Stimulated activated CD8-positive, alpha-beta memory T cell treated with anti-CD3 and anti-CD28 coated beads, Interleukin-12 subunit alpha, Interleukin-12 subunit beta, amount 100 ng/mL, for 1 hour (primary cell): ENCODE data around the gene ARHGAP45.
A peak's percentile ranks its signal among the peaks of the same experiment; 100 is the strongest.

Experiments used
- DNase-seq: peaks from one replicate; pipeline ENCODE4 v3.0.0-alpha.2; 2020; ENCODE audit warnings: low read depth

Gene ARHGAP45

DNA sequence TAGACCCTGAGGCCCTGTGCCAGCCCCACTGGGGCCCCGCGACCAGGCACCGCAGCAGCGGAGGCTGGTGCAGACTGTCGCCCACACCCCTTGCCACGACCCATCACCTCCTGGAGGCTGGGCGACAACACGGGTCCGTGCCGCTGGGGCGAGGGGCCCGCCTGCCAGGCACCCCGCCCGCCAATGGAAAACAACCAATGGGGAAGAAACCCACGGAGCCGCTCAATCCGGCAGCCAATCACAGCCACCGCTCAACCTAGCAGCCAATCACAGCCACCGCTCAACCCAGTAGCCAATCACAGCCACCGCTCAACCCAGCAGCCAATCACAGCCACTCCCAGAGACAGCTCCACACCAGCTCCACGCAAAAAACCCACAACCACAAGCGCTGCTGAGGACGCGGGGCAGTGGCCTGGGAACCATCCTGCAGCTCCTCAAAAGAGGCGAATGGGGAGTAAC, 66.5 kb downstream of the ARHGAP45 start:
- peak; percentile 42 for DNase-seq

DNA sequence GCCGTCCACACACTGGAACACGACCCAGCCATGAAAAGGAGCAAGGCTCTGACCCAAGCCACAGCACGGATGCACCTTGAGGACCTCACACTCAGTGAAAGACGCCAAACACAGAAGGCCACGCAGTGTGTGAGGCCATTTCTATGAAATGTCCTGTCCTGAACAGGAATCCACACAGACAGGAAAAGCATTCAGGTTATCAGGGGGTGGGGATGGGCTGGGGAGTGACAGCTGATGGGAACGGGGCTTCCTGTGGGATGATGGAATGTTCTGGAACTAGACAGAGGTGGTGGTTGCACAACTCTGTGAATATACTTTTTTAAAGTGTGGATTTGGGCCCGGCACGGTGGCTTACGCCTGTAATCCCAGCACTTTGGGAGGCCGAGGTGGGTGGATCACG, 67.5 kb downstream of the ARHGAP45 start:
- no peak for DNase-seq

DNA sequence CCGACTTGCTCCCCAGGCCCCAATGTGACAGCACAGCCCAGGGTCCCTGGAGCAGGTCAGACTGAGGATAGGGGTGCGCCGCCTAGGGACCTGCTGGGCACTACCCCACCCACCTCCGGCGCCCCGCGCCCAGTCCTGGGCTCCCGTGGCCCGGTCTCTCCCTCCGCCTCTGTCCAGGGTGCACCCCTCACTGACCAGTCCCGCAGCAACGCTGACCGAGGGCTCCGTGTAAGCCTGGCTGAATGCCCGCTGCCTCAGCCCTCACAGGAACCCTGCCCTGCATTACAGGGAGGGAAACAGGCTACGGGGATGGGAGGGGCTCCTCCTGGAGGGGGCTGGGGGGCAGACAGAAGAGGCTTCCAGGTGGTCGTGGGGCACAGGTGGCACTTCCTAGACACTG, 68.5 kb downstream of the ARHGAP45 start:
- DNase-seq: no peak

DNA sequence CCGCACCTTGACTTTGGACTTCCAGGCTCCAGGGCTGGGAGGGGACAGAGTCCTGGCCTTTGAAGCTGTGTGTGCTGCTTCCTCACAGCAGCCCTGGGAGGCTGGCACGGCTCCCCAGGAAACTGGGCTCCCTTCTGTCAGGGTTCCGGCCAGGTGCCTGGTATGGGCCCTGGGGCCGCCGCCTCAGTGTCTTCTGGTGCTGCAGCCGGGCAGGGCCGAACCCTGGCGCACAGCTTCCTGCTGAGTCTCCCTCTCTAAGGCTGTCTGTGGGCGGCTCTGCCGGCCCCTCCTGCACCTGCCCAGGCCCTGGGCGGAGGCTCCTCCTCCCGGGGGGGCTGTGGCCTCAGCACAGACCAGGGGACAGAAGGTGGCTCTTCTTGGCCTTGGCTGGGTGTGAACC, 69.2 kb downstream of the ARHGAP45 start:
- DNase-seq: no peak
